Loucy (cell line): Measurements from ENCODE around the gene ZNF407.

Experiments
- H2AFZ ChIP-seq: fragments of 200-600 bp; sonication (generic); 2 replicates; pipeline ENCODE4 v1.6.0; 2016; ENCODE audit warnings: antibody characterized with exemption, mild to moderate bottlenecking, low read length, moderate library complexity
- H3F3A ChIP-seq: fragments of 200-600 bp; 2 replicates; pipeline ENCODE4 v1.6.0; 2016; ENCODE audit warnings: antibody characterized with exemption, low read depth, mild to moderate bottlenecking
- H3K27me3 ChIP-seq: fragments of 200-600 bp; sonication (generic); 2 replicates; pipeline ENCODE4 v1.6.1; 2014; ENCODE audit warnings: low read length, mild to moderate bottlenecking; ENCODE audit not compliant: insufficient read depth, poor library complexity, severe bottlenecking
- H3K36me3 ChIP-seq: fragments of 200-600 bp; sonication (generic); 2 replicates; pipeline ENCODE4 v1.6.1; 2016; ENCODE audit warnings: low read length; ENCODE audit not compliant: insufficient read depth
- H3K4me1 ChIP-seq: fragments of 200-600 bp; sonication (generic); 2 replicates; pipeline ENCODE4 v1.5.1; 2014; ENCODE audit warnings: low read length, mild to moderate bottlenecking; ENCODE audit not compliant: insufficient read depth, poor library complexity, severe bottlenecking
- H3K4me2 ChIP-seq: fragments of 200-600 bp; sonication (generic); 2 replicates; pipeline ENCODE4 v1.6.0; 2014; ENCODE audit warnings: antibody characterized with exemption, low read length, low read depth, mild to moderate bottlenecking; ENCODE audit not compliant: poor library complexity, severe bottlenecking
- H3K4me3 ChIP-seq: fragments of 200-600 bp; sonication (generic); 2 replicates; pipeline ENCODE4 v1.5.1; 2014; ENCODE audit warnings: low read length, mild to moderate bottlenecking, mixed read lengths; ENCODE audit not compliant: poor library complexity, severe bottlenecking
- H3K79me2 ChIP-seq: fragments of 200-600 bp; sonication (generic); 2 replicates; pipeline ENCODE4 v1.6.1; 2014; ENCODE audit warnings: low read length; ENCODE audit not compliant: insufficient read depth
- H3K9ac ChIP-seq: fragments of 200-600 bp; sonication (generic); 2 replicates; pipeline ENCODE4 v1.6.0; 2014; ENCODE audit warnings: mild to moderate bottlenecking, low read depth, low read length, moderate library complexity; ENCODE audit not compliant: poor library complexity, severe bottlenecking
- H3K9me2 ChIP-seq: fragments of 200-600 bp; sonication (generic); replicated peaks from 2 replicates; pipeline ENCODE4 v1.6.1; 2016; ENCODE audit warnings: low read depth, low read length, mixed read lengths
- H3K9me3 ChIP-seq: fragments of 200-600 bp; sonication (generic); 2 replicates; pipeline ENCODE4 v1.6.1; 2014; ENCODE audit warnings: mild to moderate bottlenecking, antibody characterized with exemption, low read length, low read depth; ENCODE audit not compliant: insufficient read depth
- H4K20me1 ChIP-seq: fragments of 200-600 bp; sonication (generic); 2 replicates; pipeline ENCODE4 v1.6.0; 2014; ENCODE audit warnings: antibody characterized with exemption, low read length, mild to moderate bottlenecking; ENCODE audit not compliant: insufficient read depth, poor library complexity, severe bottlenecking
- CTCF ChIP-seq: fragments of 200-600 bp; sonication (generic); conservative IDR thresholded peaks from 2 replicates; pipeline ENCODE4 v1.5.1; 2014; ENCODE audit warnings: mild to moderate bottlenecking, antibody characterized with exemption, low read length
- EZH2phosphoT487 ChIP-seq: fragments of 200-600 bp; IDR thresholded peaks from 2 replicates; pipeline ENCODE4 v1.6.1; 2018; ENCODE audit warnings: antibody characterized with exemption, mild to moderate bottlenecking, moderate library complexity, borderline replicate concordance

The ZNF407 gene

GRCh38 chr18:74825460-74825859 is 227.8 kb downstream of the ZNF407 start:
- Histone ChIP-seq H3K9me2 (no peaks in the 10 kb centered on the region), H3K4me3 (no peak overlapping the region), H3K4me2 (no peak overlapping the region), H4K20me1 (no peaks in the 10 kb centered on the region), H3K9ac (no peak overlapping the region), H3K9me3 (no peaks in the 10 kb centered on the region), H3F3A (no peaks in the 10 kb centered on the region), H3K4me1 (no peaks in the 10 kb centered on the region), H2AFZ (no peak overlapping the region), H3K36me3 (no peaks in the 10 kb centered on the region), H3K79me2 (no peaks in the 10 kb centered on the region), H3K27me3 (no peaks in the 10 kb centered on the region)
- no peak for TF ChIP-seq EZH2phosphoT487
- TF ChIP-seq CTCF = no peak

- H3K4me3 ChIP-seq = no peak overlapping the region
- H3F3A ChIP-seq = no peaks in the 10 kb centered on the region
- H3K4me2 ChIP-seq = no peak overlapping the region
- no peak overlapping the region for H2AFZ ChIP-seq
- no peaks in the 10 kb centered on the region for H3K9me2 ChIP-seq
- no peak for TF ChIP-seq CTCF
- no peak for TF ChIP-seq EZH2phosphoT487
- H3K9me3 ChIP-seq = no peaks in the 10 kb centered on the region
- no peaks in the 10 kb centered on the region for H3K27me3 ChIP-seq
- H3K79me2 ChIP-seq = no peaks in the 10 kb centered on the region
- H4K20me1 ChIP-seq = no peaks in the 10 kb centered on the region
- no peaks in the 10 kb centered on the region for H3K36me3 ChIP-seq
- H3K4me1 ChIP-seq = no peaks in the 10 kb centered on the region
- H3K9ac ChIP-seq = no peak overlapping the region
Observed at GRCh38 chr18:74826572-74826971, 228.9 kb downstream of the ZNF407 start.

- Histone ChIP-seq H3K9me3 (no peaks in the 10 kb centered on the region), H3K9ac (no peak overlapping the region), H3K79me2 (no peaks in the 10 kb centered on the region), H4K20me1 (no peaks in the 10 kb centered on the region), H3K4me1 (no peaks in the 10 kb centered on the region), H3K9me2 (no peaks in the 10 kb centered on the region), H3K27me3 (no peaks in the 10 kb centered on the region), H3K36me3 (no peaks in the 10 kb centered on the region), H3K4me3 (no peak overlapping the region), H3F3A (no peaks in the 10 kb centered on the region), H2AFZ (no peak overlapping the region), H3K4me2 (no peak overlapping the region)
- TF ChIP-seq CTCF (no peak), EZH2phosphoT487 (no peak)
Observed at GRCh38 chr18:74828200-74828599, 230.5 kb downstream of the ZNF407 start.
